GM12878 (cell line): ENCODE data around the gene METTL14. TPM values are rescaled to one million over a fixed set of nuclear protein-coding genes. Genes with fewer than 3 reads are reported as not detected.

Source experiments
- ATAC-seq: fragments of 200-7000 bp; cut with Tn5 transposase; 3 replicates; pipeline ENCODE4 v1.9.1; 2020; ENCODE audit warnings: mild to moderate bottlenecking, moderate library complexity
- BruUV-seq: library from RNA; stranded (reverse); fragments of 400-500 nt; replicated peaks from 2 replicates; lab custom pipeline; 2021; lab: Mats Ljungman, UMichigan
- CTCF ChIA-PET: fragments of 300-600 bp; sonication (Branson Sonifier 250); formaldehyde crosslinking; extraction: SDS; loops from one replicate; lab custom pipeline; 2021; ENCODE audit warnings: inconsistent platforms; lab: Yijun Ruan, JAX
- POLR2A ChIA-PET: fragments of 350-600 bp; formaldehyde crosslinking; extraction: SDS; loops from one replicate; lab custom pipeline; 2021; ENCODE audit warnings: inconsistent platforms; lab: Charles Lee
- RAD21 ChIA-PET: fragments of 300-600 bp; sonication (Branson Sonifier 250); formaldehyde crosslinking; loops from one replicate; lab custom pipeline; 2023; ENCODE audit warnings: antibody characterized with exemption; ENCODE audit not compliant: unreplicated experiment; lab: Charles Lee
- SMC1A ChIA-PET: fragments of 300-600 bp; sonication (Branson Sonifier 250); formaldehyde crosslinking; loops from one replicate; lab custom pipeline; 2023; ENCODE audit not compliant: unreplicated experiment, uncharacterized antibody; lab: Charles Lee
- DNase-seq: peaks from one replicate; pipeline ENCODE4 v3.0.0-alpha.2; 2011; ENCODE audit warnings: low read depth, low spot score
- FAIRE-seq: peaks from 3 replicates; lab custom pipeline; 2011; peaks lifted over from hg19 to GRCh38; lab: Jason Lieb, UNC
- H2AFZ ChIP-seq: 2 replicates; pipeline ENCODE4 v1.6.0; 2011; ENCODE audit warnings: low read depth, low read length, control low read depth; ENCODE audit not compliant: control insufficient read depth
- H3K27ac ChIP-seq: 2 replicates; pipeline ENCODE4 v1.5.1; 2011; ENCODE audit warnings: control low read depth; ENCODE audit not compliant: control insufficient read depth, insufficient read depth
- H3K27me3 ChIP-seq, 2 experiments: replicated peaks in 1 of 2; 2 replicates each; pipeline versions ENCODE4 v1.6.0 to v1.6.1; 2011; ENCODE audit warnings: low read length in 1 of 2; ENCODE audit not compliant: control insufficient read depth in 2 of 2, insufficient read depth in 2 of 2
- H3K36me3 ChIP-seq, 2 experiments: 2 replicates each; pipeline ENCODE4 v1.5.1; 2011; ENCODE audit warnings: low read length in 1 of 2; ENCODE audit not compliant: control insufficient read depth in 2 of 2, insufficient read depth in 2 of 2
- H3K4me1 ChIP-seq: 2 replicates; pipeline ENCODE4 v1.6.1; 2011; ENCODE audit warnings: mild to moderate bottlenecking, low read length, moderate library complexity, mixed read lengths; ENCODE audit not compliant: control insufficient read depth, insufficient read depth
- H3K4me2 ChIP-seq: 2 replicates; pipeline ENCODE4 v1.6.0; 2011; ENCODE audit warnings: control low read depth; ENCODE audit not compliant: control insufficient read depth, insufficient read depth
- H3K4me3 ChIP-seq: fragments of 200-600 bp; sonication (generic); 2 replicates; pipeline ENCODE4 v1.5.1; 2016
- H3K79me2 ChIP-seq: 2 replicates; pipeline ENCODE4 v1.6.0; 2011; ENCODE audit warnings: low read length; ENCODE audit not compliant: control insufficient read depth, insufficient read depth
- H3K9ac ChIP-seq: 2 replicates; pipeline ENCODE4 v1.8.0; 2011; ENCODE audit warnings: low read length, control low read depth, mixed read lengths; ENCODE audit not compliant: control insufficient read depth, insufficient read depth
- H3K9me3 ChIP-seq: replicated peaks from 3 replicates; pipeline ENCODE4 v1.5.1; 2011; ENCODE audit warnings: mild to moderate bottlenecking, low read length; ENCODE audit not compliant: control insufficient read depth, insufficient read depth
- H4K20me1 ChIP-seq: 2 replicates; pipeline ENCODE4 v1.6.0; 2011; ENCODE audit not compliant: control insufficient read depth, insufficient read depth
- ASH2L ChIP-seq: fragments of 300-600, 200-600 bp; sonication (generic); IDR thresholded peaks from 2 replicates; pipeline ENCODE4 v1.6.1; 2017; ENCODE audit warnings: low read depth, mild to moderate bottlenecking, borderline replicate concordance
- ATF2 ChIP-seq: IDR thresholded peaks from 2 replicates; pipeline ENCODE4 v1.6.1; 2012; ENCODE audit warnings: low read length, inconsistent platforms
- ATF3 ChIP-seq: IDR thresholded peaks from 2 replicates; pipeline ENCODE4 v1.6.1; 2011; ENCODE audit warnings: low read depth, mild to moderate bottlenecking, low read length, moderate library complexity, borderline replicate concordance; ENCODE audit errors: extremely low read depth
- ATF7 ChIP-seq: fragments of 450-650 bp; IDR thresholded peaks from 2 replicates; pipeline ENCODE4 v1.6.1; 2016; ENCODE audit warnings: low read depth, mild to moderate bottlenecking
- HCFC1 ChIP-seq: fragments of 150-350 bp; IDR thresholded peaks from 2 replicates; pipeline ENCODE4 v1.6.1; 2014; ENCODE audit warnings: low read length
- IKZF1 ChIP-seq: fragments of 450-650 bp; conservative IDR thresholded peaks from 2 replicates; pipeline ENCODE4 v1.6.1; 2017; ENCODE audit warnings: antibody characterized with exemption, mild to moderate bottlenecking
- MEF2B ChIP-seq: fragments of 450-650 bp; IDR thresholded peaks from 2 replicates; pipeline ENCODE4 v1.6.1; 2018; ENCODE audit warnings: mild to moderate bottlenecking, moderate library complexity; ENCODE audit not compliant: partially characterized antibody, poor library complexity, severe bottlenecking
- NFXL1 ChIP-seq: fragments of 450-650 bp; IDR thresholded peaks from 2 replicates; pipeline ENCODE4 v1.6.1; 2017; ENCODE audit warnings: antibody characterized with exemption, mild to moderate bottlenecking, borderline replicate concordance
- NFYB ChIP-seq: IDR thresholded peaks from 2 replicates; pipeline ENCODE4 v1.6.1; 2011; ENCODE audit warnings: low read depth, mild to moderate bottlenecking, low read length, improper control_type of control experiment, moderate library complexity; ENCODE audit not compliant: insufficient read depth
- POLR2AphosphoS5 ChIP-seq: IDR thresholded peaks from 2 replicates; pipeline ENCODE4 v1.6.1; 2011; ENCODE audit warnings: mild to moderate bottlenecking, low read length, inconsistent platforms
- RELB ChIP-seq: fragments of 450-650 bp; IDR thresholded peaks from 2 replicates; pipeline ENCODE4 v1.6.1; 2017; ENCODE audit warnings: low read depth, mild to moderate bottlenecking, moderate library complexity
- RFX5 ChIP-seq: IDR thresholded peaks from 2 replicates; pipeline ENCODE4 v1.6.1; 2011; ENCODE audit warnings: low read depth, low read length, improper control_type of control experiment
- SIX5 ChIP-seq: IDR thresholded peaks from 2 replicates; pipeline ENCODE4 v1.6.1; 2011; ENCODE audit warnings: mild to moderate bottlenecking, low read depth, low read length, moderate library complexity; ENCODE audit not compliant: severe bottlenecking
- ZBTB40 ChIP-seq: fragments of 450-650 bp; IDR thresholded peaks from 2 replicates; pipeline ENCODE4 v1.6.1; 2016; ENCODE audit warnings: mild to moderate bottlenecking, moderate library complexity, borderline replicate concordance
- WGBS: methylation state at CpG from one replicate; pipeline ENCODE4 v1.1.6; 2016; ENCODE audit warnings: low lambda C conversion rate; ENCODE audit not compliant: insufficient replicate concordance, insufficient coverage; ENCODE audit errors: missing lambda C conversion rate; 5-methylcytosine and 5-hydroxymethylcytosine counted together
- in situ Hi-C: fragments of 300-500 bp; cut with MboI; formaldehyde crosslinking; loops from 9 replicates; pipeline ENCODE4 v1.14.3; 2018; ENCODE audit warnings: mixed read lengths
- intact Hi-C: fragments of 100-400 bp; cut with micrococcal nuclease; formaldehyde crosslinking; loops from one replicate; pipeline ENCODE4 v1.14.2; 2022; ENCODE audit not compliant: unreplicated experiment
- polyA plus RNA-seq, 11 experiments: library from polyadenylated mRNA; depleted of rRNA in 4 of 11; unstranded in 6 of 11; stranded (reverse) in 5 of 11; fragments of >200 nt; fragmentation: Nextera tagmentation in 4 of 11; fragmentation: Illumina TruSeq in 1 of 11; extraction: Ambion mirVana in 4 of 11; extraction: Trizol in 1 of 11; gene quantifications; 1 replicate in 1 of 11; 2 replicates in 10 of 11; pipeline versions ENCODE4 v1.2.1 to v1.2.3, GENCODE V29; 2011 to 2016; ENCODE audit warnings: inconsistent platforms in 2 of 11, missing spikeins in 2 of 11, low read depth in 1 of 11
- total RNA-seq, 4 experiments: library from RNA; depleted of rRNA in 3 of 4; stranded (reverse); fragments of >200 nt in 3 of 4; fragmentation: Illumina TruSeq in 1 of 4; extraction: Trizol in 1 of 4; gene quantifications; 2 replicates each; pipeline versions ENCODE4 v1.2.1 to v1.2.3, GENCODE V29; 2013 to 2021

Gene METTL14
- total and polyA plus RNA-seq, 10 of the 15 experiments (the other 5 are each of a cell fraction or from before 2014, with no cell fraction given) = 11.2 to 44.9 (median 27.6) TPM

- TF ChIP-seq ZBTB40 = no peak
These were observed 74.9 kb downstream of the METTL14 start (continued) for GRCh38 chr4:118760092-118760491.

GRCh38 chr4:118760493-118760892 lies 75.3 kb downstream of the METTL14 start:
- Histone ChIP-seq H3K4me2 (peak overlapping the region; percentile 39), H3K36me3 (peaks cover 0 to 26% of the 10 kb centered on the region in 2 experiments; a peak in 3 of 4 replicates), H3K9ac (no peak overlapping the region), H3K27me3 (no peaks in the 10 kb centered on the region), H3K9me3 (no peaks in the 10 kb centered on the region), H4K20me1 (no peaks in the 10 kb centered on the region), H2AFZ (no peak overlapping the region; the same call in 1 of the 2 replicates), H3K4me1 (peaks cover 13% of the 10 kb centered on the region), H3K4me3 (no peak overlapping the region), H3K79me2 (peaks cover 2% of the 10 kb centered on the region; the same call in 1 of the 2 replicates), H3K27ac (no peak overlapping the region)
- ChIA-PET POLR2A (no interaction called here), CTCF (interaction anchor here (1.0 to 1.5 kb wide), 2 partner anchors 15 to 33 kb away, joined by 3 read pairs; no protein-coding TSS in a partner anchor), SMC1A (interaction anchor here (1.0 kb wide), 1 partner anchor 128 kb away, joined by 4 read pairs; the partner anchor contains the start of gene SYNPO2), RAD21 (no interaction called here)
- no TSS peak for BruUV-seq
- intact Hi-C loops (no loop called here), in situ Hi-C loops (loop anchor here (10.0 kb wide), 2 partner anchors 56 to 534 kb away; no protein-coding TSS in a partner anchor)
- DNase-seq (peak; percentile 25), ATAC-seq (peak; percentile 97), FAIRE-seq (peak; percentile 13)
- 3% methylated on average over 5 of the region's 5 CpGs for WGBS
- TF ChIP-seq NFYB (no peak), ATF7 (peak; percentile 64), IKZF1 (0 out of 2 replicates have a peak, but pooled peaks have one; percentile 22), HCFC1 (no peak), ATF2 (peak; percentile 40; the same call in 1 of the 2 replicates), ASH2L (no peak), SIX5 (no peak), NFXL1 (no peak), RELB (0 out of 2 replicates have a peak, but pooled peaks have one; percentile 22), RFX5 (no peak), MEF2B (peak; percentile 34), ATF3 (no peak), POLR2AphosphoS5 (no peak)
